ENCODE measurements around the gene CCNA2. TPM values are rescaled to one million over a fixed set of nuclear protein-coding genes. Genes with fewer than 3 reads are reported as not detected.

The CCNA2 gene
- total RNA-seq, 1 experiment from 2014 or later, result 89.2 TPM

- TF ChIP-seq CTCF (conservative IDR thresholded peaks at IDR 0.05), result no peak
Measured at GRCh38 chr4:121778991-121779628, 44.6 kb downstream of the CCNA2 start.

More at GRCh38 chr4:121778991-121779628, 44.6 kb downstream of the CCNA2 start:
- H3K14ac ChIP-seq (ENCODE audit: insufficient read depth, low read length), result no peak overlapping the region
- no peak overlapping the region for H2BK15ac ChIP-seq (ENCODE audit: low read depth, low read length)
- H2BK120ac ChIP-seq (ENCODE audit: low read depth, low read length, poor library complexity, severe bottlenecking), result no peak overlapping the region
- Mint-ChIP-seq H3K9me3 (no peaks in the 10 kb centered on the region), H3K27me3 (ENCODE audit: low read depth) (peaks cover 2% of the 10 kb centered on the region), H3K27ac (no peak overlapping the region), H3K4me1 (peaks cover 11 to 12% of the 10 kb centered on the region in 2 experiments), H3K36me3 (ENCODE audit: insufficient read depth in 1 of 3, low read depth in 3 of 3) (no peaks in the 10 kb centered on the region), H3K4me3 (no peak overlapping the region)
- no peaks in the 10 kb centered on the region for H3K23me2 ChIP-seq (ENCODE audit: insufficient read length, low read depth, low read length, poor library complexity, severe bottlenecking)
- no CpG with 5 or more reads among the region's 8 CpGs for WGBS (ENCODE audit: extremely low coverage, insufficient read length, low lambda C conversion rate)
- H2BK20ac ChIP-seq (ENCODE audit: low read depth, low read length, poor library complexity, severe bottlenecking), result no peak overlapping the region
- H3K4me1 ChIP-seq (ENCODE audit: insufficient read depth, low read length), result no peaks in the 10 kb centered on the region
- H3K79me1 ChIP-seq (ENCODE audit: insufficient read depth, low read depth, low read length, poor library complexity, severe bottlenecking), result no peaks in the 10 kb centered on the region
- no peak overlapping the region for H3K18ac ChIP-seq (ENCODE audit: insufficient read length, low read depth, low read length)
- H3K23ac ChIP-seq (ENCODE audit: insufficient read length, low read depth, low read length), result no peak overlapping the region
- no peak overlapping the region for H2BK12ac ChIP-seq (ENCODE audit: insufficient read length, low read depth, low read length)
- no peak overlapping the region for H3K56ac ChIP-seq (ENCODE audit: insufficient read length, low read depth, low read length)
- H4K20me1 ChIP-seq (ENCODE audit: control insufficient read depth, insufficient read depth, insufficient read length), result no peaks in the 10 kb centered on the region
- H4K8ac ChIP-seq (replicated peaks; ENCODE audit: insufficient read length, low read depth, low read length), result no peak overlapping the region
- H3K9me3 ChIP-seq (ENCODE audit: control insufficient read depth, low read depth, low read length), result no peaks in the 10 kb centered on the region
- no peak overlapping the region for H4K5ac ChIP-seq (ENCODE audit: insufficient read length, low read depth, low read length)
- no peak for DNase-seq
- H2AFZ ChIP-seq (ENCODE audit: low read length), result no peak overlapping the region
- H3K4ac ChIP-seq (ENCODE audit: low read depth, low read length), result no peak overlapping the region
- H3K27me3 ChIP-seq (ENCODE audit: insufficient read depth, low read length), result no peaks in the 10 kb centered on the region
- no peak overlapping the region for H3T11ph ChIP-seq (ENCODE audit: low read length)
- no peaks in the 10 kb centered on the region for H3K79me2 ChIP-seq (ENCODE audit: insufficient read depth, low read length)
- H2BK5ac ChIP-seq (ENCODE audit: insufficient read length, low read length), result no peak overlapping the region
- H2AK5ac ChIP-seq (ENCODE audit: insufficient read length, low read length), result no peak overlapping the region
- no peak overlapping the region for H3K4me2 ChIP-seq (ENCODE audit: insufficient read depth, insufficient read length, low read length)
- H3K27ac ChIP-seq (ENCODE audit: insufficient read length, low read depth, low read length), result no peak overlapping the region
- H4K91ac ChIP-seq (ENCODE audit: insufficient read length, low read depth, low read length), result no peak overlapping the region
- H3K9ac ChIP-seq (ENCODE audit: extremely low read depth, insufficient read length, low read length), result no peak overlapping the region

Data from H9 (cell line).